NB4 (cell line): ENCODE measurements around the gene ATXN7L3.
"Not testable (repeated sequence)": the region's sequence is repeated elsewhere in the genome, so short reads cannot be mapped to it uniquely, and the experiment has no call there.

ENCODE experiments used
- CTCF ChIP-seq: IDR thresholded peaks from one replicate; pipeline ENCODE4 v1.5.1; 2012; ENCODE audit warnings: low read depth, low read length
- POLR2A ChIP-seq: IDR thresholded peaks from 2 replicates; pipeline ENCODE4 v1.6.1; 2011; ENCODE audit warnings: mild to moderate bottlenecking; ENCODE audit not compliant: insufficient read length; ENCODE audit errors: extremely low read depth

- not testable (repeated sequence) for TF ChIP-seq CTCF, POLR2A
Observed at GRCh38 chr17:44149066-44149465, 50.6 kb downstream of the ATXN7L3 start.
